ENCODE results near the gene P2RX2. TPM values are rescaled to one million over a fixed set of nuclear protein-coding genes. Genes with fewer than 3 reads are reported as not detected.

The P2RX2 gene
- total RNA-seq, 1 experiment from 2014 or later = not detected

DNA sequence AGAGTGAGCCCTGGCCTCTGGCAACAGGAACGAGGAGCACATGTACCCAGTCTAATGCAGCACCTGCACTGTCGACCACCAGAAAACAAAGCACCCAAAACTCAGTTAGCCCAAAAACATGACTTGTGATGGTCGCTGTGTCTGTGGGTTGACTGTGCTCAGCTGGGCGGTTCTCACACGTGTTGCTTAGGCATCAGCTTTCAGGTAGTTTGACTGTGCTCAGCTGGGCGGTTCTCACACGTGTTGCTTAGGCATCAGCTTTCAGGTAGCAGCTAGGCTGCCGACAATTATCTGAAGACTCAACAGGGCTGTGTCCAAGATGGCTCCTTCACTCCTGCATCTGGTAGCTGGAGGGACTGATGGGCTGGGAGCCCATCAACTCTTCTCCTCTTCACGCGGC lies 7.0 kb upstream of the P2RX2 start:
- no peak overlapping the region for H3K27ac ChIP-seq
- no peak for DNase-seq (ENCODE audit: low read depth in 1 of 2, low spot score in 2 of 2)
- peaks cover 25% of the 10 kb centered on the region for H3K27me3 ChIP-seq (replicated peaks)
- peaks cover 3% of the 10 kb centered on the region; the same call in 1 of the 2 replicates for H3K4me1 ChIP-seq (replicated peaks)
- peaks cover 7% of the 10 kb centered on the region for H3K9me3 ChIP-seq (replicated peaks)
- no peaks in the 10 kb centered on the region for H3K36me3 ChIP-seq
- H3K4me3 ChIP-seq = no peak overlapping the region

DNA sequence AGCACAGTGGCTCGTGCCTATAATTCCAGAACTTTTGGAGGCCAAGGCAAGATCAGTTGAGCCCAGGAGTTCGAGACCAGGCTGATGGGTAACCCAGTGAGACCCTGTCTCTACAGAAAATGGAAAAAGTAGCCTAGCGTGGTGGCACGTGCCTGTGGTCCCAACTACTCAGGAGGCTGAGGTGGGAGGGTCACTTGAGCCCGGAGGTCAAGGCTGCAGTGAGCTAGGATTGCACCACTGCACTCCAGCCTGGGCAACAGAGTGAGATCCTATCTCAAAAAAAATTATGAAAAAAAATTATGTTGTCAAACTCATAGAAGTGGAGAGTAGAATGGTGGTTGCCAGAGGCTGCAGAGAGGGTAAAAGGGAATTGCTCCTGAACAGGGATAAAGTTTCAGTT lies 4.5 kb upstream of the P2RX2 start:
- H3K4me3 ChIP-seq = no peak overlapping the region
- peaks cover 16% of the 10 kb centered on the region for H3K9me3 ChIP-seq (replicated peaks)
- H3K4me1 ChIP-seq (replicated peaks) = peaks cover 3% of the 10 kb centered on the region; the same call in 1 of the 2 replicates
- DNase-seq (ENCODE audit: low read depth in 1 of 2, low spot score in 2 of 2) = no peak
- H3K36me3 ChIP-seq = no peaks in the 10 kb centered on the region
- no peak overlapping the region for H3K27ac ChIP-seq
- H3K27me3 ChIP-seq (replicated peaks) = peaks cover 26% of the 10 kb centered on the region

DNA sequence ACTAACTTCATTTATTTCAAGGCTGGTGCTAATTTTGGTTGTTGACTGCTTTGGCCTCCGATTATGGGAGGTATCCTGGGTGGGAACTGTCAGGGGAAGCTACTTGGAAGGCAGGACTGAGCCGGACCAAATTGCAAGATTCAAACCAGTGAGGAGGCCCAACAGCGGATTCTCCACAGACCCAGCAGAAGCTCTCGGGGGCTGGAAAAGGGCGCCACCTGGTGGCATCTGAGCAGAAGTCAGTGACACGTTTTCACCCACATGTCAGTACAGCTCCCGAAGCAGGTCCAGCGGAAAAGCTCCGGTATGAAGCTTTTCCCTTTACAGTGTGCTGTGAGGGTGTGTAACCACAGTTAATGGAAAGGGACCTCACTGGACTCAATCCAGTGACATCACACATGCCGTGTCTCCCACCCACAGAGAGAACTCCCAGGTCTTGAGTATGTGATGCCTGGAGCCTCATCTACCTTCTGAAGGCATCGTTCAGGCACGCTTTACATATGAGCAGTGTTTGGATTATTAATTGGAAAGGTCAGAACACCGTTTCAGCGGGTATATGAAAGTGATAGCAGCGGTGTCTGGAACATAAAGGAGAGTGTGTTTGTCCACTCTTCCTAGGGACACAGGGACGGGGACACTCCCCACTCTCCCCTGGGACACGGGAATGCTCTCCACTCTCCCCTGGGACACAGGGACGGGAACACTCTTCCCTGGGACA lies 3.6 kb upstream of the P2RX2 start:
- H3K4me1 ChIP-seq (replicated peaks) = peaks cover 3% of the 10 kb centered on the region; the same call in 1 of the 2 replicates
- H3K9me3 ChIP-seq (replicated peaks) = peaks cover 16% of the 10 kb centered on the region
- H3K27ac ChIP-seq = no peak overlapping the region
- peak; percentile 56 to 69 for DNase-seq (ENCODE audit: low read depth in 1 of 2, low spot score in 2 of 2)
- H3K36me3 ChIP-seq = no peaks in the 10 kb centered on the region
- no peak overlapping the region for H3K4me3 ChIP-seq
- H3K27me3 ChIP-seq (replicated peaks) = peaks cover 20% of the 10 kb centered on the region

DNA sequence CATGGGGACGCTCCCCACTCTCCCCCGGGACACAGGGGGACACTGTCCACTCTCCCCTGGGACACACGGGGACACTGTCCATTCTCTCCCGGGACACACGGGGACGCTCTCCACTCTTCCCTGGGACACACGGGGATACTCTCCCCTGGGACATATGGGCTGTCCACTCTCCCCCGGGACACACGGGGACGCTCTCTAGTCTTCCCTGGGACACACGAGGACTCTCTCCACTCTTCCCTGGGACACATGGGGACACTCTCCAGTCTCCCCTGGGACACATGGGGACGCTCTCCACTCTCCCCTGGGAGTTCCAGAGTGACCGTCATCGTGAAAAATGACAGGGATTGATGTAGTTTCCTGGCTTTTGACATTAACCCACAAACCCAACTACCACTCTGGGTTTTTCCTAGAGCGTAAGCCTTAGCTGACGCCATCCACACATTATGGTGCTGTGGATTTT lies 3.0 kb upstream of the P2RX2 start:
- H3K9me3 ChIP-seq (replicated peaks) = peaks cover 16% of the 10 kb centered on the region
- H3K4me3 ChIP-seq = no peak overlapping the region
- H3K4me1 ChIP-seq (replicated peaks) = no peaks in the 10 kb centered on the region; the same call in 1 of the 2 replicates
- DNase-seq (ENCODE audit: low read depth in 1 of 2, low spot score in 2 of 2) = no peak
- no peak overlapping the region for H3K27ac ChIP-seq
- H3K27me3 ChIP-seq (replicated peaks) = peaks cover 17% of the 10 kb centered on the region
- no peaks in the 10 kb centered on the region for H3K36me3 ChIP-seq

DNA sequence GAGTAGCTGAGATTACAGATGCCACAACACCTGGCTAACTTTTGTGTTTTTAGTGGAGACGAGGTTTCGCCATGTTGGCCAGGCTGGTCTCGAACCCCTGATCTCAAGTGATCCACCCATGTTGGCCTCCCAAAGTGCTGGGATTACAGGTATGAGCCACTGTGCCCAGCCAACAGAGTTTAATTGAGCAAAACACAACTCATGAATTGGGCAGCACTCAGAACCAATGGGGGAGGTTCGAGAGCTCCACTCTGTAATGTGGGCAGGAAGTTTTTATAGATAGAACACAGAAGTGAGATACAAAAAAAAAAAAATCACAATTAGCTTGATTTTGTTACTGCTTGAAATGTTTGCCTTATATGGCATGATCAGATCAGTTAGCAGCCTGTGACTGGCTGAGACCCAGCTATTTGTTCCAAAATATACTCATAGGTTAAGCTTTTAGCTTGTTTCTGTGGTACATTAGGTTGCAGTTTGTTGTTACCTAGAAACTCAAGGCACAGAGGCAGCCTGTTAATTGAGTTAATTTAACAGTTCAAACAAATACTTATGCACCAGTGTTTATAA lies 1.4 kb upstream of the P2RX2 start:
- Histone ChIP-seq H3K9me3 (replicated peaks) (peaks cover 16% of the 10 kb centered on the region), H3K27me3 (replicated peaks) (peaks cover 15% of the 10 kb centered on the region), H3K4me3 (no peak overlapping the region), H3K27ac (no peak overlapping the region), H3K4me1 (replicated peaks) (no peaks in the 10 kb centered on the region), H3K36me3 (no peaks in the 10 kb centered on the region)
- DNase-seq (ENCODE audit: low read depth in 1 of 2, low spot score in 2 of 2) = no peak

DNA sequence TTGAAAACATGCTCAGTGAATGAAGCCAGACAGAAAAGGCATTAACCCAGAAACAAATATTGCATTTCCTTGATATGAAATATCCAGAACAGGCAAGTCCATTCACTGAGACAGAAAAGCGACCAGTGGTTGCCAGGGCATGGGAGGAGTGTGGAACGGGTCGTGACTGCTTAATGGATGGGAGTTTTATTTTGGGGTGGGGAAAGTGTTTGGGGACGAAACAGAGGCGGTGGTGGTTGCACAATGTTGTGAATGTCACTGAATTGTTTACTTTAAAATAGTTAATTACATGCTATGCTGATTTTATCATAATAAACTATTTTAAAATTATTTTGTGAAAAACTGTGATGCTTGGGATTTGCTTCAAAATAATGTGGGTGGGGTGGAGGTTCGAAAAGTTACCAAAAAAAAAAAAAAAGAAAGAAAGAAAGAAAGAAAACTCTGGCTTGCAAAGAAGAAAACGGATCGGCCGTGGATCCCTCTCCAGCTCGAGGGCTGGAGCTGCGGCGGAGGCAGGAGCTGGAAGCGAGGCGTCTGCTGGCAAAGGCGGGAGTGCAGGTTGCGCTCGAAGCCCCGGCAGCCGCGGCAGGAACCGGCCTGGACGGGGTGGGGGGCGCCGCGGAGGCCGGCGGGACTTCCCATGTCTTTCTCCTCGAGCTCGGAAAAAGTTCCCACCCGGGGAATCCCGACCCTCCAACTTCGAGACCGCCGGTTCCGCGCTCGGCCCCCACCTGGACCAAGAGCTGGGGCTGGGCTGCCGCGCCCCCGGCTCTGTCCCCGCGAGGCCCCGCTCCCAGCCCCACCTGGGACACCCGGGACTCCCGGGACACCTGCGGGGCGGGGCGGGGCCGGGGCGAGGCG lies 524 bp upstream of the P2RX2 start:
- DNase-seq (ENCODE audit: low read depth in 1 of 2, low spot score in 2 of 2) = no peak
- H3K27ac ChIP-seq = no peak overlapping the region
- H3K9me3 ChIP-seq (replicated peaks) = peaks cover 16% of the 10 kb centered on the region
- H3K36me3 ChIP-seq = peaks cover 1% of the 10 kb centered on the region; the same call in 1 of the 2 replicates
- H3K27me3 ChIP-seq (replicated peaks) = peaks cover 15% of the 10 kb centered on the region
- no peaks in the 10 kb centered on the region for H3K4me1 ChIP-seq (replicated peaks)
- no peak overlapping the region for H3K4me3 ChIP-seq

DNA sequence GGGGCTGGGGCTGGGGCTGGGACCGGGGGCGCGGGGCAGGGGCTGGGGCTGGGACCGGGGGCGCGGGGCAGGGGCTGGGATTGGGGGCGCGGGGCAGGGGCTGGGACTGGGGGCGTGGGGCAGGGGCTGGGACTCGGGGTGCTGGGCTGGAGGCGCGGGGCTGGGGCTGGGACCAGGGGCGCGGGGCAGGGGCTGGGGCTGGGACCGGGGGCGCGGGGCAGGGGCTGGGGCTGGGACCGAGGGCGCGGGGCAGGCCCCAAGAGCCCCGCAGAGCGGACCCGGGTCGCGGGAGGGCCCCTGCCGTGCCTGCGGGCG lies 452 bp downstream of the P2RX2 start:
- Histone ChIP-seq H3K4me3 (no peak overlapping the region), H3K27me3 (replicated peaks) (peaks cover 15% of the 10 kb centered on the region), H3K9me3 (replicated peaks) (peaks cover 16% of the 10 kb centered on the region), H3K36me3 (peaks cover 11% of the 10 kb centered on the region), H3K4me1 (replicated peaks) (no peaks in the 10 kb centered on the region), H3K27ac (no peak overlapping the region)
- DNase-seq (ENCODE audit: low read depth in 1 of 2, low spot score in 2 of 2) = no peak

DNA sequence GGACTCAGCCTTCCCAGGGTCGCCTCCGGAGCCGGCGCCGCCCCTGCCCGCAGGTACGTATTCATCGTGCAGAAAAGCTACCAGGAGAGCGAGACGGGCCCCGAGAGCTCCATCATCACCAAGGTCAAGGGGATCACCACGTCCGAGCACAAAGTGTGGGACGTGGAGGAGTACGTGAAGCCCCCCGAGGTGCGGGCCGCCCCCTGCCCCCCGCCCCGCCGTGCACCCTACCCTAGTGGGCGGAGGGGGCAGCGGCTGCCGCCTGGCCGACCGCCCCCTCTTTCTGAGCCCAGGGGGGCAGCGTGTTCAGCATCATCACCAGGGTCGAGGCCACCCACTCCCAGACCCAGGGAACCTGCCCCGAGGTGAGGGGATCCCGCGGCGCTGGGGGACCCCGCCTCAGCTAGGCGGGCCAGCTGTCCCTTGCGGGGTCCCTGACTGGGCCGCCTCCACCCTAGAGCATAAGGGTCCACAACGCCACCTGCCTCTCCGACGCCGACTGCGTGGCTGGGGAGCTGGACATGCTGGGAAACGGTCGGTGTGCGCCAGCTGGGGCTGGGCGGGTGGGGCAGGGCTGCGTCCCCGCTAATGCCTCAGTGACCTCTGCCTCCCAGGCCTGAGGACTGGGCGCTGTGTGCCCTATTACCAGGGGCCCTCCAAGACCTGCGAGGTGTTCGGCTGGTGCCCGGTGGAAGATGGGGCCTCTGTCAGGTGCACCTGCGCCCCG lies 973 bp downstream of the P2RX2 start:
- peaks cover 16% of the 10 kb centered on the region for H3K36me3 ChIP-seq
- no peaks in the 10 kb centered on the region for H3K4me1 ChIP-seq (replicated peaks)
- H3K4me3 ChIP-seq = no peak overlapping the region
- peaks cover 16% of the 10 kb centered on the region for H3K9me3 ChIP-seq (replicated peaks)
- no peak overlapping the region for H3K27ac ChIP-seq
- peaks cover 15% of the 10 kb centered on the region for H3K27me3 ChIP-seq (replicated peaks)
- DNase-seq (ENCODE audit: low read depth in 1 of 2, low spot score in 2 of 2) = no peak

DNA sequence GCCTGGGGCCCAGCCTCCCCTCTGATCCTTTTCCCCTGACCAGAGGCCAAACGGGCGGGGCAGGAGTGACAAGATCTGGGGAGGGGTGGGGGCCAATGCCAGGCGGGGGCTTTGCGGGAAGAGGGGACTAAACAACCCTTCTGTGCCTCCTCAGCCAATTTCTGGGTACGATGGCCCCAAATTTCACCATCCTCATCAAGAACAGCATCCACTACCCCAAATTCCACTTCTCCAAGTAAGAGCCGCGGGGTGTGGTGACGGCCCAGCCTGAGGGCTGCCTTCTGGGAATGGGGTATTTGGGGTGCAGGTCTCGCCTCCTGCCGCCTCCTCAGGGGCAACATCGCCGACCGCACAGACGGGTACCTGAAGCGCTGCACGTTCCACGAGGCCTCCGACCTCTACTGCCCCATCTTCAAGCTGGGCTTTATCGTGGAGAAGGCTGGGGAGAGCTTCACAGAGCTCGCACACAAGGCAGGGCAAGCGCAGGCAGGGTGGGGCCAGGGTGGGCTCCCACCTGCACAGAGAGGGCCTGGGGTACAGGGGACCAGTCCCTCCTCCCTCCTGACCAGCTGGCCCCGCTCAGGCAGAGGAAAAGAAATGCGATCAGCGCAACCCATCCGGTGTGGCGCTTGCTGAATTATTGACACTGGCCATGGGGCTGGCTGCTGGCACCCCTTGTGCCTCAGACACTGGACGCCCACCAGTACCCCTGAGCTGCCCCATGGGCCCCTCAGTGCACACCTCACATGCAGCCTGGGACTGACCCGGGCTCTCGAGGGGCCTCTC lies 1.7 kb downstream of the P2RX2 start:
- Histone ChIP-seq H3K4me3 (no peak overlapping the region), H3K36me3 (peaks cover 24% of the 10 kb centered on the region), H3K9me3 (replicated peaks) (peaks cover 16% of the 10 kb centered on the region), H3K4me1 (replicated peaks) (no peaks in the 10 kb centered on the region), H3K27ac (no peak overlapping the region), H3K27me3 (replicated peaks) (peaks cover 12% of the 10 kb centered on the region)
- DNase-seq (ENCODE audit: low read depth in 1 of 2, low spot score in 2 of 2) = no peak

DNA sequence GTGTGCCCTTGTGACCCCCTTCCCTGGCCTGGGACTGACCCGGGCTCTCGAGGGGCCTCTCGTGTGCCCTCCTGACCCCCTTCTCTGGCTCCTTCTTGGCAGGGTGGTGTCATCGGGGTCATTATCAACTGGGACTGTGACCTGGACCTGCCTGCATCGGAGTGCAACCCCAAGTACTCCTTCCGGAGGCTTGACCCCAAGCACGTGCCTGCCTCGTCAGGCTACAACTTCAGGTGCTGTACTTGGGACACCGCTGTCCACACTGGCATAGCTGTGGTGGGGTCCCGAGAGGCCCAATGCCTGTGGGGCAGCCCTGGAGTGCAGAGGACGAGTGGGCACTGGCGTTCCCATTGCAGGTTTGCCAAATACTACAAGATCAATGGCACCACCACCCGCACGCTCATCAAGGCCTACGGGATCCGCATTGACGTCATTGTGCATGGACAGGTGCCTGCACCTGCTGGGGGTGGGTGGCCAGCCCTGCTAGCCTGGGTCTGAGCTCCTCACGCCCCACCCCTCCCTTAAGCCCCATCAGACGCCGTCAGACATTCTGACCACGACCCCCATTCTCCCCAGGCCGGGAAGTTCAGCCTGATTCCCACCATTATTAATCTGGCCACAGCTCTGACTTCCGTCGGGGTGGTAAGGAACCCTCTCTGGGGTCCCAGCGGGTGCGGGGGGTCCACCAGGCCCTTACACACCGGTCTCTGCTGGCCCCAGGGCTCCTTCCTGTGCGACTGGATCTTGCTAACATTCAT lies 2.5 kb downstream of the P2RX2 start:
- Histone ChIP-seq H3K9me3 (replicated peaks) (peaks cover 12% of the 10 kb centered on the region), H3K4me3 (no peak overlapping the region), H3K27ac (no peak overlapping the region), H3K36me3 (peaks cover 32% of the 10 kb centered on the region), H3K27me3 (replicated peaks) (peaks cover 12% of the 10 kb centered on the region), H3K4me1 (replicated peaks) (no peaks in the 10 kb centered on the region)
- no peak for DNase-seq (ENCODE audit: low read depth in 1 of 2, low spot score in 2 of 2)

DNA sequence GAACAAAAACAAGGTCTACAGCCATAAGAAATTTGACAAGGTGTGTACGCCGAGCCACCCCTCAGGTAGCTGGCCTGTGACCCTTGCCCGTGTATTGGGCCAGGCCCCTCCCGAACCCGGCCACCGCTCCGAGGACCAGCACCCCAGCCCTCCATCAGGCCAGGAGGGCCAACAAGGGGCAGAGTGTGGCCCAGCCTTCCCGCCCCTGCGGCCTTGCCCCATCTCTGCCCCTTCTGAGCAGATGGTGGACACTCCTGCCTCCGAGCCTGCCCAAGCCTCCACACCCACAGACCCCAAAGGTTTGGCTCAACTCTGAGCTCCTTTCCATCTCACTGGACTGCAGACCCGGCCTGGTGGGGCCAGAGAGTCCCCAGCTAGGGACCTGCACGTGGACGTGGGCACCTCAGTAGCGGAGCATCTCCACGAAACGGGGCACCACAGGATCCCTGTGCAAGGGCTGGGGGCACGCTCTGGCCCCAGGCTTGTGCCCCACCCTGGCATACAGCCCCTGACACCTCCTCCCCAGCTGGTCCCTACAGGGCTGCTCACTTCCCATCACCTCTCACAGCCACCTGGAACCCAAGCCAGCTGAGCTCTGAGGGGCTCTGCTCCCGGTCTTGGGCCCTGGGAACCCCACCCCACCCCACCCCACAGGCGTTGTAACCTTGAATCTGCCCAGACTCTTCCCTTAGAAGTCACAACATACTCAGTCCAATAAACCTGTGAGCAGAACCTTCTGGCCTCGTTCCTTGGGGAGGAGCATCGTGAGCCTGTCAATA lies 3.3 kb downstream of the P2RX2 start:
- Histone ChIP-seq H3K9me3 (replicated peaks) (peaks cover 8% of the 10 kb centered on the region), H3K27ac (no peak overlapping the region), H3K4me3 (no peak overlapping the region), H3K4me1 (replicated peaks) (no peaks in the 10 kb centered on the region), H3K27me3 (replicated peaks) (peaks cover 12% of the 10 kb centered on the region), H3K36me3 (peaks cover 39% of the 10 kb centered on the region)
- no peak for DNase-seq (ENCODE audit: low read depth in 1 of 2, low spot score in 2 of 2)

Measured in SJSA1 (cell line).